Kidney epithelial cell (primary cell): Measurements from ENCODE around the gene PSMB7. TPM values are rescaled to one million over a fixed set of nuclear protein-coding genes. Genes with fewer than 3 reads are reported as not detected.

ENCODE experiments used
- DNase-seq: peaks from one replicate; pipeline ENCODE4 v3.0.0-alpha.2; 2010; ENCODE audit warnings: low read depth
- H3K27me3 ChIP-seq: 2 replicates; pipeline ENCODE4 v1.6.0; 2011; ENCODE audit warnings: low read length; ENCODE audit not compliant: control insufficient read depth, insufficient read depth
- H3K36me3 ChIP-seq: 2 replicates; pipeline ENCODE4 v1.5.1; 2011; ENCODE audit warnings: low read length; ENCODE audit not compliant: control insufficient read depth, insufficient read depth
- H3K4me3 ChIP-seq: 2 replicates; pipeline ENCODE4 v1.5.1; 2011; ENCODE audit warnings: low read depth, mild to moderate bottlenecking, control low read depth, low read length
- CTCF ChIP-seq: IDR thresholded peaks from 2 replicates; pipeline ENCODE4 v1.5.1; 2011; ENCODE audit warnings: mild to moderate bottlenecking, moderate library complexity, low read length, control low read depth, inconsistent platforms; ENCODE audit not compliant: insufficient read depth, poor library complexity, severe bottlenecking
- total RNA-seq: library from RNA; depleted of rRNA; stranded (reverse); fragments of >200 nt; gene quantifications from 2 replicates; pipeline ENCODE4 v1.2.3, GENCODE V29; 2015

PSMB7 gene
- total RNA-seq, 1 donor from 2014 or later, result 419 TPM

GRCh38 chr9:124352616-124353015, 62.6 kb downstream of the PSMB7 start:
- Histone ChIP-seq H3K36me3 (peaks cover 3% of the 10 kb centered on the region), H3K4me3 (no peak overlapping the region), H3K27me3 (no peaks in the 10 kb centered on the region)
- DNase-seq, result no peak
- no peak for TF ChIP-seq CTCF

GRCh38 chr9:124351672-124352468, 63.4 kb downstream of the PSMB7 start:
- Histone ChIP-seq H3K4me3 (no peak overlapping the region), H3K27me3 (no peaks in the 10 kb centered on the region), H3K36me3 (peaks cover 3% of the 10 kb centered on the region)
- TF ChIP-seq CTCF, result no peak
- no peak for DNase-seq

- DNase-seq, result no peak
- TF ChIP-seq CTCF, result no peak
- H3K4me3 ChIP-seq, result no peak overlapping the region
- no peaks in the 10 kb centered on the region for H3K27me3 ChIP-seq
- peaks cover 3% of the 10 kb centered on the region for H3K36me3 ChIP-seq
Measured at GRCh38 chr9:124350494-124351263, 64.6 kb downstream of the PSMB7 start.

GRCh38 chr9:124349675-124350493, 65.4 kb downstream of the PSMB7 start:
- no peak overlapping the region for H3K4me3 ChIP-seq
- H3K36me3 ChIP-seq, result peaks cover 3% of the 10 kb centered on the region
- no peak for TF ChIP-seq CTCF
- DNase-seq, result no peak
- H3K27me3 ChIP-seq, result no peaks in the 10 kb centered on the region

GRCh38 chr9:124349267-124349666, 66.0 kb downstream of the PSMB7 start:
- TF ChIP-seq CTCF, result no peak
- no peak for DNase-seq
- Histone ChIP-seq H3K27me3 (no peaks in the 10 kb centered on the region), H3K4me3 (no peak overlapping the region), H3K36me3 (peaks cover 2% of the 10 kb centered on the region)
